Measurements from ENCODE around the gene GAGE10. TPM values are rescaled to one million over a fixed set of nuclear protein-coding genes. Genes with fewer than 3 reads are reported as not detected.

GAGE10 gene
- polyA plus RNA-seq, 3 donors from 2014 or later = not detected

GRCh38 chrX:49269010-49269766 is 34.3 kb upstream of the GAGE10 start:
- Mint-ChIP-seq H3K4me3 (peak overlapping the region; percentile 95 to 100 (median 96)), H3K9me3 (no peaks in the 10 kb centered on the region), H3K4me1 (peaks cover 34 to 44% of the 10 kb centered on the region in 2 donors), H3K27me3 (ENCODE audit: low read depth in 3 of 3) (peaks cover 11 to 18% (median 13%) of the 10 kb centered on the region in 3 donors), H3K27ac (peak overlapping the region; percentile 99 to 100 (median 100)), H3K36me3 (peaks cover 0 to 3% (median 0%) of the 10 kb centered on the region in 3 donors)
- DNase-seq = peak; percentile 93 to 95 (median 95)

DNA sequence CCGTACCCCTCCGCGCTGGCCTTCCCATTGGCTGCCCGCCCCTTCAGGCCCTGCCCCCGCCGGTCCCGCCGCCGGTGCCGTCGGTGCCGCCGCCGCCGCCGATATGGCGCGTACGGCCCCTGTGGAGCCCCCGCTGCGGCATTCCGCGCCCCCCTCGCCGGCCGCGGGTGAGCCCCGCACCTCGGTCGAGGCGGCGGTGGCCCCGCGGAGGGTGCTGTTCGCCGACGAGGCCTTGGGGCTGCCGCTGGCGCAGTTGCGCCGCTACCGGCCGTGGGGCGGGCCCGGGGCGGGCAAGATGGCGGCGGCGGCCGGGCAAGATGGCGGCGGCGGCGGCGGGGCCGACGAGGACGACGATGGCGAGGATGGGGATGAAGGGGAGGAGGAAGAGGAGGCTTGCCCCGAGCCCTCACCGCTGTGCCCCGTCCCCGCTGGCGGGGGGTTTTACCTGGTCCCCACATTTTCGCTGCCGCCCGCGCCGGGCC is 33.6 kb upstream of the GAGE10 start, which contains the start of gene PPP1R3F:
PPP1R3F (plus strand) TSS at position 27 of the 482 bp plus-strand sequence; CDS start at position 104, 77 bp downstream.
- Mint-ChIP-seq H3K27ac (peak within 1 kb of the TSS; percentile 99 to 100 (median 100)), H3K4me1 (peaks cover 40 to 50% of the 10 kb centered on the region in 2 donors), H3K4me3 (peak within 1 kb of the TSS; percentile 95 to 100 (median 96)), H3K27me3 (ENCODE audit: low read depth in 3 of 3) (peaks cover 11 to 19% (median 12%) of the 10 kb centered on the region in 3 donors), H3K9me3 (peaks cover 0 to 2% (median 0%) of the 10 kb centered on the region in 6 donors), H3K36me3 (peaks cover 0 to 3% (median 0%) of the 10 kb centered on the region in 3 donors)
- no peak for DNase-seq

- peaks cover 0 to 3% (median 0%) of the 10 kb centered on the region in 3 donors for H3K36me3 Mint-ChIP-seq
- H3K4me3 Mint-ChIP-seq = peak overlapping the region; percentile 28 to 72 (median 62)
- peaks cover 0 to 2% (median 0%) of the 10 kb centered on the region in 6 donors for H3K9me3 Mint-ChIP-seq
- peaks cover 9 to 16% (median 11%) of the 10 kb centered on the region in 3 donors for H3K27me3 Mint-ChIP-seq (ENCODE audit: low read depth in 3 of 3)
- peak overlapping the region in 1 of 6 donors; percentile 87 for H3K27ac Mint-ChIP-seq
- no peak for DNase-seq
- H3K4me1 Mint-ChIP-seq = peaks cover 46 to 55% of the 10 kb centered on the region in 2 donors
Measured at GRCh38 chrX:49270249-49270921, 33.1 kb upstream of the GAGE10 start.

GRCh38 chrX:49271341-49271740 is 32.1 kb upstream of the GAGE10 start:
- Mint-ChIP-seq H3K27me3 (ENCODE audit: low read depth in 3 of 3) (peaks cover 9 to 16% (median 11%) of the 10 kb centered on the region in 3 donors), H3K27ac (peak overlapping the region; percentile 9 to 87 (median 74)), H3K36me3 (peaks cover 0 to 3% (median 0%) of the 10 kb centered on the region in 3 donors), H3K4me3 (peak overlapping the region; percentile 58 to 72 (median 62)), H3K4me1 (peaks cover 49 to 65% of the 10 kb centered on the region in 2 donors), H3K9me3 (peaks cover 0 to 2% (median 0%) of the 10 kb centered on the region in 6 donors)
- DNase-seq = no peak

DNA sequence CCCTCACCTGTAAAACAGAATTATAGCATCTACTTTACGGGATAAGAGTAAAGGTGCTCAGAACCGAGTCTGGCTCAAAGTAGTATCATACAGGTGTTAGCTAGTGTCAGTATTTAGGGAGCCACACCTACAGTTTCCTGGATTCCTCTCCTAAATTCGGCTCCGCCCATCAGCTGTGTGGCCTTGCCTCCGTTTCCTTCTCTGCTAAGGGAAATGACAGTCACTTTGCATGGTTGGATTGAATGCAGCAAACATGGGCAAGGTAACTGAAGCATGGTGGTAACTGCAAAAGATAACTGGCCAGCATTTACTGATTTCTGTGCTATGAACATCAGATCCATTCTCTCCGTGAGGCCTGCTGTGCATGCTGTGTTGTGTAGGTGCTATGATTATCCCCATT is 31.0 kb upstream of the GAGE10 start:
- Mint-ChIP-seq H3K4me1 (peaks cover 50 to 69% of the 10 kb centered on the region in 2 donors), H3K36me3 (peaks cover 0 to 3% (median 0%) of the 10 kb centered on the region in 3 donors), H3K27me3 (ENCODE audit: low read depth in 3 of 3) (peaks cover 9 to 16% (median 11%) of the 10 kb centered on the region in 3 donors), H3K4me3 (peak overlapping the region in 4 of 5 donors; percentile 29 to 68 (median 52)), H3K9me3 (peaks cover 0 to 2% (median 0%) of the 10 kb centered on the region in 6 donors), H3K27ac (peak overlapping the region in 5 of 6 donors; percentile 66 to 88 (median 80))
- DNase-seq = no peak

GRCh38 chrX:49273181-49273727 is 30.2 kb upstream of the GAGE10 start:
- H3K27ac Mint-ChIP-seq = peak overlapping the region; percentile 61 to 88 (median 76)
- DNase-seq = peak; percentile 13 to 43 (median 38)
- H3K36me3 Mint-ChIP-seq = peaks cover 0 to 3% (median 0%) of the 10 kb centered on the region in 3 donors
- H3K4me3 Mint-ChIP-seq = peak overlapping the region; percentile 16 to 68 (median 51)
- H3K9me3 Mint-ChIP-seq = peaks cover 0 to 2% (median 0%) of the 10 kb centered on the region in 6 donors
- H3K27me3 Mint-ChIP-seq (ENCODE audit: low read depth in 3 of 3) = peaks cover 11 to 17% (median 13%) of the 10 kb centered on the region in 3 donors
- H3K4me1 Mint-ChIP-seq = peaks cover 50 to 72% of the 10 kb centered on the region in 2 donors

DNA sequence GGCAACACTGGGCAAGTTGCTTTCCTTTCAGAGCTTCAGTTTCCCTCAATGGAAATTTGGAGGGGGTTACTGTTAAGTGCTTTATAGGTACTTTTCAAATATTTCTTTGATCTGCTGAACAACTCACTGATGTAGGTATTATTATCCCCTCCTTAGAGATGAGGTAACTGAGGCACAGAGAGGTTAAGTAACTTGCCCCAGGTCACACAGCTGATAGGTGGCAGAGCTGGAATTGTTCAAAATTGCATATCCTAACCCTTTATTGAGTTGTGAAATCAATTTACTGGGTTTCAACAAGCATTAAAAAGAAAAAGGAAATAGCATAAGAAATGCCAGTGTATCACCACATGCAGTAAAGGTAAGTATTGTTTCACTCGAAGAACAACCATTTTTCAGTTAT is 27.2 kb upstream of the GAGE10 start:
- no peaks in the 10 kb centered on the region for H3K36me3 Mint-ChIP-seq
- H3K9me3 Mint-ChIP-seq = peaks cover 0 to 2% (median 0%) of the 10 kb centered on the region in 6 donors
- peaks cover 2 to 14% (median 5%) of the 10 kb centered on the region in 3 donors for H3K27me3 Mint-ChIP-seq (ENCODE audit: low read depth in 3 of 3)
- H3K4me1 Mint-ChIP-seq = peaks cover 41 to 58% of the 10 kb centered on the region in 2 donors
- DNase-seq = no peak
- no peak overlapping the region for H3K27ac Mint-ChIP-seq
- no peak overlapping the region for H3K4me3 Mint-ChIP-seq

DNA sequence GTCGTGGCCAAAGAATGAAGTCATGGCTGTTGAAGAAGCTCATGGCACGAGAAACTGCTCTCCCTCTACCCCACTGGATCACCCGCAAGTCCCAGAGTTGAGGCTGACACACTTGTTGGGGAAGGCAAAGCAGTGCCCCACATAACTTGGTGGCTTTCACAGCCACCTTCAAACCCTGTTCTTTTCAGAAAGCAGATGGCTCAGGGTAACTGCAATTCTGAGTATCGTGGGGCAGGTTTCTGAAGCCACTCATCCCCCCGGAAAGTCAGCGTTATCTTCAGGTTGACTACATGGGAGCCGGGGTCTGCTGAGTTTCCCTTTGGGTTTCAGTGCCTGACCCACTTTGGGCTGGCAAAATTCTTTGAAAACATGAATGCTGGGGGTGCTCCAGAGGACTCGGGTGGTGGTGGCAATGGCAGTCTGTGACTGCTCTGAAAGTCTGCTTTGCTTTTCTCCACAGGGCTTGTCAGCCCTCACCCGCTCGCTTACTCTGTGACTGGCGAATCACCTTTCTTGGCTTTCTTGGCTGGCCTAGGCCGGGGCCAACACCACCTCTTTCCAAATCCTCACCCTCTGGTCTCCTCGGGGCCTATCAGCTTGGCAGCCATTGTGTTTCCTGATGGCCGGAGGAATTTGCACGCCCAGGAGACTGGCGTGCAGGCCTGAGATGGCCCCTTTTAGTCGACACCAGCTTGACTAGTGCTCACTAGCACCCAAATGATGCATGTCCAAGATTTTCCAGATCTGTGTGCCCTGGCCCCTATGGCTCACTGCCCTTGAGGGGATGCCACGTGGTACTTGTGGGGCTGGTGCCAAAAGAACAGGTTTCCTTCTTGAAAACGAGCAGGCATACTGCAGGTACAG is 26.5 kb upstream of the GAGE10 start:
- no peak overlapping the region for H3K27ac Mint-ChIP-seq
- peaks cover 36 to 54% of the 10 kb centered on the region in 2 donors for H3K4me1 Mint-ChIP-seq
- no peaks in the 10 kb centered on the region for H3K36me3 Mint-ChIP-seq
- H3K27me3 Mint-ChIP-seq (ENCODE audit: low read depth in 3 of 3) = peaks cover 2 to 14% (median 5%) of the 10 kb centered on the region in 3 donors
- no peak for DNase-seq
- peaks cover 0 to 2% (median 0%) of the 10 kb centered on the region in 6 donors for H3K9me3 Mint-ChIP-seq
- H3K4me3 Mint-ChIP-seq = no peak overlapping the region

DNA sequence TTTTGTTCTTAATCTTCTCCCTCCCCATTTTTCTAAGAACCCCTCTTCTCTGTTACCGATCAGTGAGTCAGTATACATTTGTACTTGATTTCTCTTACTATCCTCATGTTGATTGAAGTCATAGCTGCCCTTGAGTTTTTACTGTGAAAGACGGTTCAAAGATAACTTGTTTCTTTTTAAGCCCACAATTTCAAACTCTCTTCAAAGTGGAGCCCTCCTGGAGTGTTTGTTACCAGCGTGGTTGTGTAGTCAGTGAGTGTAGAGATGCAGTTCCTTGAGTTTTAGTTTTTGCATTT is 26.0 kb upstream of the GAGE10 start:
- peaks cover 2 to 16% (median 5%) of the 10 kb centered on the region in 3 donors for H3K27me3 Mint-ChIP-seq (ENCODE audit: low read depth in 3 of 3)
- peaks cover 0 to 4% (median 4%) of the 10 kb centered on the region in 3 donors for H3K36me3 Mint-ChIP-seq
- H3K4me1 Mint-ChIP-seq = peaks cover 31 to 48% of the 10 kb centered on the region in 2 donors
- peak overlapping the region in 2 of 6 donors; percentile 11 to 59 for H3K27ac Mint-ChIP-seq
- no peak overlapping the region for H3K4me3 Mint-ChIP-seq
- no peak for DNase-seq
- H3K9me3 Mint-ChIP-seq = peaks cover 0 to 2% (median 0%) of the 10 kb centered on the region in 6 donors

- peaks cover 2 to 18% (median 5%) of the 10 kb centered on the region in 3 donors for H3K27me3 Mint-ChIP-seq (ENCODE audit: low read depth in 3 of 3)
Measured at GRCh38 chrX:49278081-49278480, 25.4 kb upstream of the GAGE10 start.

DNA sequence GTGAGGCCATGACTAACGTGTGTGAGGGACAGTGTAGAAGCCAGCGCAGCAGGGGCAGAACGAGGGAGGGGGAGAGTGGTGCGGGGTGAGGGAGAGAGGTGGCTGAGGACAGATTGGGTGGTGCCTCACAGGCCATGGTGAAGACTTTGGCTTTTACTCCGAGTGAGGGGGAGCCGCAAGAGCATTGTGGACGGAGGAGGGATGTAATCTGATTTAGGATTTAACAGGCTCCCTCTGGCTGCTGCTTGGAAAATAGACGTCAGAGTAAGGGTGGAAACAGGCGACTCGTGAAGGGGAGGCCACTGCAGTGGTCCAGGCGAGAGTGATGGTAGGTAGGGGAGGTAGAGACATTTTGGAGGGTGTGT is 20.8 kb upstream of the GAGE10 start:
- H3K9me3 Mint-ChIP-seq = no peaks in the 10 kb centered on the region
- H3K27me3 Mint-ChIP-seq (ENCODE audit: low read depth in 3 of 3) = peaks cover 2 to 17% (median 5%) of the 10 kb centered on the region in 3 donors
- no peak for DNase-seq
- no peak overlapping the region for H3K27ac Mint-ChIP-seq
- H3K4me3 Mint-ChIP-seq = no peak overlapping the region
- H3K4me1 Mint-ChIP-seq = peaks cover 3 to 13% of the 10 kb centered on the region in 2 donors
- peaks cover 0 to 4% (median 4%) of the 10 kb centered on the region in 3 donors for H3K36me3 Mint-ChIP-seq

More at GRCh38 chrX:49278081-49278480, 25.4 kb upstream of the GAGE10 start:
- no peak for DNase-seq
- Mint-ChIP-seq H3K9me3 (peaks cover 0 to 2% (median 0%) of the 10 kb centered on the region in 6 donors), H3K4me3 (no peak overlapping the region), H3K4me1 (peaks cover 25 to 42% of the 10 kb centered on the region in 2 donors), H3K36me3 (peaks cover 0 to 4% (median 4%) of the 10 kb centered on the region in 3 donors), H3K27ac (peak overlapping the region in 1 of 6 donors; percentile 59)

DNA sequence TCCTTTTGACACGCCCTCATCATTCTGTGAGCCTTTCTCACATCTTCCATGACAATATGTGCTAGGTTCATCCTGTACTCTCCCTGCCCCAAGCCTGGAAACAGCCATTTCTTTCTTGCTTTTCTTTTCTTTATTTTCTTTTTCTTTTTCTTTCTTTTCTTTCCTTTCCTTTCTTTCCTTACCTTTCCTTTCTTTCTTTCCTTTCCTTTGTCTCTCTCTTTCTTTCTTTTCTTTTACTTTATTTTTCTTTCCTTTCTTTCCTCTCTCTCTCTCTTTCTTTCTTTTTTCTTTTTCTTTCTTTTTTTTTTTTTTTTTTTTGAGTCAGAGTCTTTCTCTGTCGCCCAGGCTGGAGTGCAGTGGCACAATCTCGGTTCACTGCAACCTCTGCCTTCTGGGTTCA is 19.2 kb upstream of the GAGE10 start:
- Mint-ChIP-seq H3K27ac (no peak overlapping the region), H3K27me3 (ENCODE audit: low read depth in 3 of 3) (peaks cover 0 to 14% (median 2%) of the 10 kb centered on the region in 3 donors), H3K36me3 (peaks cover 0 to 4% (median 4%) of the 10 kb centered on the region in 3 donors), H3K4me1 (peaks cover 11 to 17% of the 10 kb centered on the region in 2 donors), H3K4me3 (no peak overlapping the region), H3K9me3 (no peaks in the 10 kb centered on the region)
- DNase-seq = no peak
